HEK293 (cell line): ENCODE results near the gene IGFBP5.

ENCODE experiments used
- CTCF ChIA-PET: fragments of 350-600 bp; formaldehyde crosslinking; extraction: SDS; loops from one replicate; lab custom pipeline; 2021; ENCODE audit warnings: antibody characterized with exemption; lab: Yijun Ruan, JAX
- POLR2A ChIA-PET: fragments of 300-600 bp; formaldehyde crosslinking; extraction: SDS; loops from one replicate; lab custom pipeline; 2020; ENCODE audit warnings: antibody characterized with exemption, inconsistent platforms; lab: Yijun Ruan, JAX
- H3K27ac ChIP-seq: fragments of 200-500 bp; sonication (Bioruptor generic); 2 replicates; pipeline ENCODE4 v1.5.1; 2014; ENCODE audit warnings: low read depth, low read length, control low read depth, inconsistent platforms; ENCODE audit errors: extremely low read depth
- H3K36me3 ChIP-seq, 2 experiments: fragments of 200-500 bp in 1 of 2; sonication (Bioruptor generic) in 1 of 2; 1 replicate in 1 of 2; 2 replicates in 1 of 2; pipeline ENCODE4 v1.5.1; 2014 to 2017; ENCODE audit warnings: inconsistent platforms in 2 of 2, low read length in 2 of 2; ENCODE audit not compliant: control insufficient read depth in 2 of 2, insufficient read depth in 1 of 2
- H3K4me1 ChIP-seq: fragments of 200-500 bp; sonication (Bioruptor generic); 2 replicates; pipeline ENCODE4 v1.5.1; 2014; ENCODE audit warnings: mild to moderate bottlenecking, low read length, inconsistent platforms; ENCODE audit not compliant: control insufficient read depth, insufficient read depth
- H3K4me3 ChIP-seq: 2 replicates; pipeline ENCODE4 v1.5.1; 2011; ENCODE audit warnings: low read depth, mild to moderate bottlenecking, control low read depth, low read length, moderate library complexity
- H3K9me3 ChIP-seq: fragments of 200-500 bp; sonication (Bioruptor generic); 2 replicates; pipeline ENCODE4 v1.5.1; 2014; ENCODE audit warnings: low read depth, low read length, inconsistent platforms; ENCODE audit not compliant: control insufficient read depth, insufficient read depth
- GLI4 ChIP-seq: fragments of 450-650 bp; formaldehyde crosslinking; IDR thresholded peaks from 2 replicates; pipeline ENCODE4 v1.5.1; 2016; ENCODE audit warnings: missing biosample characterization, missing genetic modification characterization
- IKZF3 ChIP-seq: fragments of 450-650 bp; IDR thresholded peaks from 2 replicates; pipeline ENCODE4 v1.5.0; 2018; ENCODE audit warnings: missing biosample characterization, mild to moderate bottlenecking, missing genetic modification characterization, moderate library complexity
- MYNN ChIP-seq: fragments of 450-650 bp; formaldehyde crosslinking; IDR thresholded peaks from 2 replicates; pipeline ENCODE4 v1.5.1; 2016; ENCODE audit warnings: missing biosample characterization, missing genetic modification characterization, borderline replicate concordance
- YY2 ChIP-seq: fragments of 450-650 bp; formaldehyde crosslinking; IDR thresholded peaks from 2 replicates; pipeline ENCODE4 v1.5.1; 2016; ENCODE audit warnings: missing biosample characterization, missing genetic modification characterization
- ZBTB11 ChIP-seq: fragments of 450-650 bp; formaldehyde crosslinking; conservative IDR thresholded peaks from 2 replicates; pipeline ENCODE4 v1.5.1; 2016; ENCODE audit warnings: low read depth, missing biosample characterization, missing genetic modification characterization
- ZFHX2 ChIP-seq: fragments of 450-650 bp; formaldehyde crosslinking; conservative IDR thresholded peaks from 2 replicates; pipeline ENCODE4 v1.5.1; 2016; ENCODE audit warnings: missing biosample characterization, missing genetic modification characterization
- ZFP41 ChIP-seq: fragments of 450-650 bp; formaldehyde crosslinking; IDR thresholded peaks from 2 replicates; pipeline ENCODE4 v1.5.1; 2016; ENCODE audit warnings: missing biosample characterization, missing genetic modification characterization, borderline replicate concordance
- ZNF169 ChIP-seq: fragments of 450-650 bp; formaldehyde crosslinking; IDR thresholded peaks from 2 replicates; pipeline ENCODE4 v1.5.1; 2016; ENCODE audit warnings: missing biosample characterization, missing genetic modification characterization
- ZNF184 ChIP-seq: fragments of 450-650 bp; IDR thresholded peaks from 2 replicates; pipeline ENCODE4 v1.5.1; 2018; ENCODE audit warnings: missing biosample characterization, mild to moderate bottlenecking, missing genetic modification characterization
- ZNF221 ChIP-seq: fragments of 450-650 bp; formaldehyde crosslinking; IDR thresholded peaks from 2 replicates; pipeline ENCODE4 v1.5.1; 2017; ENCODE audit warnings: missing biosample characterization, missing genetic modification characterization, borderline replicate concordance
- ZNF239 ChIP-seq: fragments of 450-650 bp; formaldehyde crosslinking; IDR thresholded peaks from 2 replicates; pipeline ENCODE4 v1.5.1; 2016; ENCODE audit warnings: missing biosample characterization, missing genetic modification characterization
- ZNF248 ChIP-seq: fragments of 450-650 bp; formaldehyde crosslinking; IDR thresholded peaks from 2 replicates; pipeline ENCODE4 v1.5.1; 2017; ENCODE audit warnings: missing biosample characterization, missing genetic modification characterization
- ZNF292 ChIP-seq: fragments of 450-650 bp; formaldehyde crosslinking; IDR thresholded peaks from 2 replicates; pipeline ENCODE4 v1.5.1; 2016; ENCODE audit warnings: low read depth, missing biosample characterization, missing genetic modification characterization, borderline replicate concordance
- ZNF366 ChIP-seq: fragments of 450-650 bp; formaldehyde crosslinking; conservative IDR thresholded peaks from 2 replicates; pipeline ENCODE4 v1.5.1; 2016; ENCODE audit warnings: missing biosample characterization, missing genetic modification characterization
- ZNF423 ChIP-seq: fragments of 450-650 bp; formaldehyde crosslinking; IDR thresholded peaks from 2 replicates; pipeline ENCODE4 v1.5.1; 2016; ENCODE audit warnings: missing biosample characterization, missing genetic modification characterization
- ZNF48 ChIP-seq: fragments of 450-650 bp; formaldehyde crosslinking; IDR thresholded peaks from 2 replicates; pipeline ENCODE4 v1.5.1; 2016; ENCODE audit warnings: missing biosample characterization, missing genetic modification characterization
- ZNF514 ChIP-seq: fragments of 450-650 bp; formaldehyde crosslinking; IDR thresholded peaks from 2 replicates; pipeline ENCODE4 v1.5.1; 2016; ENCODE audit warnings: missing biosample characterization, missing genetic modification characterization
- ZNF521 ChIP-seq: fragments of 450-650 bp; formaldehyde crosslinking; IDR thresholded peaks from 2 replicates; pipeline ENCODE4 v1.5.1; 2017; ENCODE audit warnings: missing biosample characterization, mild to moderate bottlenecking, missing genetic modification characterization
- ZNF561 ChIP-seq: fragments of 450-650 bp; IDR thresholded peaks from 2 replicates; pipeline ENCODE4 v1.5.1; 2018; ENCODE audit warnings: missing biosample characterization, missing genetic modification characterization, borderline replicate concordance
- ZNF571 ChIP-seq: fragments of 450-650 bp; formaldehyde crosslinking; IDR thresholded peaks from 2 replicates; pipeline ENCODE4 v1.5.0; 2017; ENCODE audit warnings: missing biosample characterization, missing genetic modification characterization
- ZNF621 ChIP-seq: fragments of 450-650 bp; formaldehyde crosslinking; IDR thresholded peaks from 2 replicates; pipeline ENCODE4 v1.5.1; 2017; ENCODE audit warnings: missing biosample characterization, missing genetic modification characterization
- ZNF654 ChIP-seq: fragments of 450-650 bp; formaldehyde crosslinking; IDR thresholded peaks from 2 replicates; pipeline ENCODE4 v1.5.1; 2016; ENCODE audit warnings: low read depth, missing biosample characterization, missing genetic modification characterization
- ZNF664 ChIP-seq: fragments of 450-650 bp; formaldehyde crosslinking; IDR thresholded peaks from 2 replicates; pipeline ENCODE4 v1.5.1; 2016; ENCODE audit warnings: missing biosample characterization, missing genetic modification characterization
- TF ChIP-seq, protein P1 (sequence below): fragments of 450-650 bp; formaldehyde crosslinking; IDR thresholded peaks from 2 replicates; pipeline ENCODE4 v1.5.1; 2016; ENCODE audit warnings: missing biosample characterization, missing genetic modification characterization, borderline replicate concordance
- TF ChIP-seq, protein P2 (sequence below): fragments of 450-650 bp; formaldehyde crosslinking; IDR thresholded peaks from 2 replicates; pipeline ENCODE4 v1.5.1; 2016; ENCODE audit warnings: missing biosample characterization, missing genetic modification characterization, low read depth

The IGFBP5 gene

GRCh38 chr2:216673609-216674008 is 21.7 kb downstream of the IGFBP5 start:
- POLR2A ChIA-PET: no interaction called here

GRCh38 chr2:216673021-216673420 is 22.3 kb downstream of the IGFBP5 start:
- no peak overlapping the region for H3K27ac ChIP-seq
- H3K4me3 ChIP-seq: no peak overlapping the region
- CTCF ChIA-PET: interaction anchor here (1.1 to 13.3 kb wide), 2 partner anchors 19 to 152 kb away, joined by 6 to 376 read pairs; no protein-coding TSS in a partner anchor
- POLR2A ChIA-PET: no interaction called here
- TF ChIP-seq ZNF169 (tag by site-specific recombination) (no peak), IKZF3 (tag by site-specific recombination) (no peak), GLI4 (no peak), ZNF664 (tag by site-specific recombination) (no peak), ZFP41 (no peak), ZNF571 (tag by site-specific recombination) (no peak), ZNF621 (no peak), YY2 (tag by site-specific recombination) (no peak), ZNF221 (tag by site-specific recombination) (no peak), ZNF654 (no peak), ZNF239 (tag by site-specific recombination) (no peak), ZNF423 (tag by site-specific recombination) (no peak), ZNF292 (tag by site-specific recombination) (no peak), MYNN (tag by site-specific recombination) (no peak)
- TF ChIP-seq, protein P1, sequence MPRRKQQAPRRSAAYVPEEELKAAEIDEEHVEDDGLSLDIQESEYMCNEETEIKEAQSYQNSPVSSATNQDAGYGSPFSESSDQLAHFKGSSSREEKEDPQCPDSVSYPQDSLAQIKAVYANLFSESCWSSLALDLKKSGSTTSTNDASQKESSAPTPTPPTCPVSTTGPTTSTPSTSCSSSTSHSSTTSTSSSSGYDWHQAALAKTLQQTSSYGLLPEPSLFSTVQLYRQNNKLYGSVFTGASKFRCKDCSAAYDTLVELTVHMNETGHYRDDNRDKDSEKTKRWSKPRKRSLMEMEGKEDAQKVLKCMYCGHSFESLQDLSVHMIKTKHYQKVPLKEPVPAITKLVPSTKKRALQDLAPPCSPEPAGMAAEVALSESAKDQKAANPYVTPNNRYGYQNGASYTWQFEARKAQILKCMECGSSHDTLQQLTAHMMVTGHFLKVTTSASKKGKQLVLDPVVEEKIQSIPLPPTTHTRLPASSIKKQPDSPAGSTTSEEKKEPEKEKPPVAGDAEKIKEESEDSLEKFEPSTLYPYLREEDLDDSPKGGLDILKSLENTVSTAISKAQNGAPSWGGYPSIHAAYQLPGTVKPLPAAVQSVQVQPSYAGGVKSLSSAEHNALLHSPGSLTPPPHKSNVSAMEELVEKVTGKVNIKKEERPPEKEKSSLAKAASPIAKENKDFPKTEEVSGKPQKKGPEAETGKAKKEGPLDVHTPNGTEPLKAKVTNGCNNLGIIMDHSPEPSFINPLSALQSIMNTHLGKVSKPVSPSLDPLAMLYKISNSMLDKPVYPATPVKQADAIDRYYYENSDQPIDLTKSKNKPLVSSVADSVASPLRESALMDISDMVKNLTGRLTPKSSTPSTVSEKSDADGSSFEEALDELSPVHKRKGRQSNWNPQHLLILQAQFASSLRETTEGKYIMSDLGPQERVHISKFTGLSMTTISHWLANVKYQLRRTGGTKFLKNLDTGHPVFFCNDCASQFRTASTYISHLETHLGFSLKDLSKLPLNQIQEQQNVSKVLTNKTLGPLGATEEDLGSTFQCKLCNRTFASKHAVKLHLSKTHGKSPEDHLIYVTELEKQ (tag by site-specific recombination): no peak
- TF ChIP-seq, all 188 proteins: peak for 0
- H3K36me3 ChIP-seq: peaks cover 4 to 32% of the 10 kb centered on the region in 2 experiments; a peak in 1 of 3 replicates
- no peaks in the 10 kb centered on the region for H3K9me3 ChIP-seq
- H3K4me1 ChIP-seq: no peaks in the 10 kb centered on the region

More at GRCh38 chr2:216673609-216674008, 21.7 kb downstream of the IGFBP5 start:
- no peak for TF ChIP-seq ZNF48
- H3K36me3 ChIP-seq: peaks cover 4 to 38% of the 10 kb centered on the region in 2 experiments; a peak in 1 of 3 replicates
- no peak overlapping the region for H3K27ac ChIP-seq
- CTCF ChIA-PET: interaction anchor here (1.0 to 13.3 kb wide), 2 partner anchors 8 to 153 kb away, joined by 5 to 376 read pairs; no protein-coding TSS in a partner anchor
- no peak overlapping the region for H3K4me3 ChIP-seq
- H3K9me3 ChIP-seq: no peaks in the 10 kb centered on the region
- H3K4me1 ChIP-seq: no peaks in the 10 kb centered on the region

DNA sequence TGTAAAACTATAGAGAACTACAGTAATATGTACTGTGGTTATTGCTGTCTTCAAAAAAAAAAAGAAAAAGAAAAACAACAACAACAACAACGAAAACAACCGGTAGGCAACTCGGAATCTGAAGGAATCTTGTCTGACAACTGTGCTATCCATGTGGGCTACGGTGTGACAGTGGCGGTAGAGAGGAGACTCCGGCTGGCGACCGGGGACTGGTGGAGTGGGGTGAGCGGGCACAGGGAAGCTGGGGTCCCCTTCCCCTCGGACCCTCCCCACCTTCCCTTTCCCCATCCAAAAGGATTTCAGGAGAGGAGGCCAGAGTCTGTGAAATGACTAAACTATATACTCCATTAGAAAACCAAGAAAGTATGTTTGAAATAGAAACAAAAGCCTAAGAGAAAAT is 22.9 kb downstream of the IGFBP5 start:
- POLR2A ChIA-PET: no interaction called here
- CTCF ChIA-PET: interaction anchor here (0.6 to 13.3 kb wide), 3 partner anchors 19 to 604 kb away, joined by 3 to 376 read pairs (median 6); no protein-coding TSS in a partner anchor
- H3K27ac ChIP-seq: no peak overlapping the region
- TF ChIP-seq, protein P2, sequence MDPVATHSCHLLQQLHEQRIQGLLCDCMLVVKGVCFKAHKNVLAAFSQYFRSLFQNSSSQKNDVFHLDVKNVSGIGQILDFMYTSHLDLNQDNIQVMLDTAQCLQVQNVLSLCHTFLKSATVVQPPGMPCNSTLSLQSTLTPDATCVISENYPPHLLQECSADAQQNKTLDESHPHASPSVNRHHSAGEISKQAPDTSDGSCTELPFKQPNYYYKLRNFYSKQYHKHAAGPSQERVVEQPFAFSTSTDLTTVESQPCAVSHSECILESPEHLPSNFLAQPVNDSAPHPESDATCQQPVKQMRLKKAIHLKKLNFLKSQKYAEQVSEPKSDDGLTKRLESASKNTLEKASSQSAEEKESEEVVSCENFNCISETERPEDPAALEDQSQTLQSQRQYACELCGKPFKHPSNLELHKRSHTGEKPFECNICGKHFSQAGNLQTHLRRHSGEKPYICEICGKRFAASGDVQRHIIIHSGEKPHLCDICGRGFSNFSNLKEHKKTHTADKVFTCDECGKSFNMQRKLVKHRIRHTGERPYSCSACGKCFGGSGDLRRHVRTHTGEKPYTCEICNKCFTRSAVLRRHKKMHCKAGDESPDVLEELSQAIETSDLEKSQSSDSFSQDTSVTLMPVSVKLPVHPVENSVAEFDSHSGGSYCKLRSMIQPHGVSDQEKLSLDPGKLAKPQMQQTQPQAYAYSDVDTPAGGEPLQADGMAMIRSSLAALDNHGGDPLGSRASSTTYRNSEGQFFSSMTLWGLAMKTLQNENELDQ (tag by site-specific recombination): no peak
- no peak for TF ChIP-seq ZBTB11
- TF ChIP-seq ZNF514 (tag by site-specific recombination): no peak
- no peak for TF ChIP-seq ZNF366 (tag by site-specific recombination)
- no peak for TF ChIP-seq ZNF248
- TF ChIP-seq ZNF561 (tag by site-specific recombination): no peak
- TF ChIP-seq ZNF521 (tag by site-specific recombination): no peak
- TF ChIP-seq ZFHX2: no peak
- no peak for TF ChIP-seq ZNF184

More for the DNA sequence above, 22.9 kb downstream of the IGFBP5 start:
- H3K9me3 ChIP-seq: no peaks in the 10 kb centered on the region
- H3K4me3 ChIP-seq: no peak overlapping the region
- peaks cover 4 to 27% of the 10 kb centered on the region in 2 experiments; a peak in 1 of 3 replicates for H3K36me3 ChIP-seq
- H3K4me1 ChIP-seq: no peaks in the 10 kb centered on the region
